Lung microvascular endothelial cell (primary cell): ENCODE data around the gene CTBP1. TPM values are rescaled to one million over a fixed set of nuclear protein-coding genes. Genes with fewer than 3 reads are reported as not detected.
A peak's percentile ranks its signal among the peaks of the same experiment; 100 is the strongest.

Source experiments
- DNase-seq, 2 donors: peaks; one replicate each; pipeline versions ENCODE4 v3.0.0 to v3.0.0-alpha.2; 2010; ENCODE audit warnings: low read depth in 2 of 2
- total RNA-seq: library from RNA; depleted of rRNA; stranded (reverse); fragments of >200 nt; gene quantifications from 2 replicates; pipeline ENCODE4 v1.2.1, GENCODE V29; 2014

Gene CTBP1
- total RNA-seq, 1 donor from 2014 or later, result 239 TPM

GRCh38 chr4:1211891-1212545 lies 36.9 kb downstream of the CTBP1 start:
- DNase-seq, result no peak

- DNase-seq, result no peak
These were observed 37.6 kb downstream of the CTBP1 start for GRCh38 chr4:1211371-1211770.

- DNase-seq, result no peak
These were observed 38.0 kb downstream of the CTBP1 start for GRCh38 chr4:1210971-1211370.

- no peak for DNase-seq
These were observed 38.6 kb downstream of the CTBP1 start for GRCh38 chr4:1210241-1210841.

GRCh38 chr4:1209821-1210220 lies 39.1 kb downstream of the CTBP1 start:
- peak; percentile 38 to 68 for DNase-seq

- DNase-seq, result no peak
These were observed 39.8 kb downstream of the CTBP1 start for GRCh38 chr4:1208970-1209704.

- no peak for DNase-seq
These were observed 40.5 kb downstream of the CTBP1 start for GRCh38 chr4:1208266-1208961.

GRCh38 chr4:1207603-1208265 lies 41.2 kb downstream of the CTBP1 start:
- DNase-seq, result no peak

- no peak for DNase-seq
These were observed 41.8 kb downstream of the CTBP1 start for GRCh38 chr4:1207157-1207470.

- no peak for DNase-seq
These were observed 42.4 kb downstream of the CTBP1 start for GRCh38 chr4:1206299-1207156.

GRCh38 chr4:1205586-1206298 lies 43.2 kb downstream of the CTBP1 start:
- DNase-seq, result no peak

GRCh38 chr4:1204828-1205585 lies 43.9 kb downstream of the CTBP1 start:
- DNase-seq, result no peak

GRCh38 chr4:1204286-1204827 lies 44.6 kb downstream of the CTBP1 start:
- DNase-seq, result no peak

GRCh38 chr4:1203026-1203616 lies 45.8 kb downstream of the CTBP1 start:
- no peak for DNase-seq

- DNase-seq, result no peak
These were observed 46.4 kb downstream of the CTBP1 start for GRCh38 chr4:1202526-1203011.

GRCh38 chr4:1201851-1202525 lies 46.9 kb downstream of the CTBP1 start:
- peak in 1 of 2 donors; percentile 70 for DNase-seq

- peak; percentile 55 to 76 for DNase-seq
These were observed 48.4 kb downstream of the CTBP1 start for GRCh38 chr4:1200425-1201035.
